ENCODE measurements around the gene ALKAL2. TPM values are rescaled to one million over a fixed set of nuclear protein-coding genes. Genes with fewer than 3 reads are reported as not detected.
"Not testable (repeated sequence)": the region's sequence is repeated elsewhere in the genome, so short reads cannot be mapped to it uniquely, and the experiment has no call there.

ALKAL2 gene
- not detected for total RNA-seq (ENCODE audit: insufficient read depth, low replicate concordance)

GRCh38 chr2:287911-288757, at the start of gene ALKAL2:
TSS of gene ALKAL2 (minus strand) at chr2:288091. CDS start at chr2:287835, 256 bp downstream.
- DNase-seq (ENCODE audit: low spot score): peak; percentile 17

- not testable (repeated sequence) for DNase-seq (ENCODE audit: low spot score)
Observed at GRCh38 chr2:336949-337348, 49.1 kb upstream of the ALKAL2 start.

GRCh38 chr2:336360-336759, 48.5 kb upstream of the ALKAL2 start:
- DNase-seq (ENCODE audit: low spot score): no peak

GRCh38 chr2:332592-332991, 44.7 kb upstream of the ALKAL2 start:
- DNase-seq (ENCODE audit: low spot score): no peak

GRCh38 chr2:328761-329160, 40.9 kb upstream of the ALKAL2 start:
- DNase-seq (ENCODE audit: low spot score): no peak

- DNase-seq (ENCODE audit: low spot score): no peak
Observed at GRCh38 chr2:323035-323434, 35.1 kb upstream of the ALKAL2 start.

GRCh38 chr2:322326-322725, 34.4 kb upstream of the ALKAL2 start:
- DNase-seq (ENCODE audit: low spot score): no peak

- DNase-seq (ENCODE audit: low spot score): no peak
Observed at GRCh38 chr2:320561-320960, 32.7 kb upstream of the ALKAL2 start.

GRCh38 chr2:319059-319600, 31.2 kb upstream of the ALKAL2 start:
- no peak for DNase-seq (ENCODE audit: low spot score)

GRCh38 chr2:317501-318424, 29.9 kb upstream of the ALKAL2 start:
- DNase-seq (ENCODE audit: low spot score): no peak

- DNase-seq (ENCODE audit: low spot score): no peak
Observed at GRCh38 chr2:316381-316780, 28.5 kb upstream of the ALKAL2 start.

GRCh38 chr2:315925-316324, 28.0 kb upstream of the ALKAL2 start:
- DNase-seq (ENCODE audit: low spot score): not testable (repeated sequence)

- no peak for DNase-seq (ENCODE audit: low spot score)
Observed at GRCh38 chr2:314561-315336, 26.9 kb upstream of the ALKAL2 start.

GRCh38 chr2:313991-314390, 26.1 kb upstream of the ALKAL2 start:
- no peak for DNase-seq (ENCODE audit: low spot score)

- no peak for DNase-seq (ENCODE audit: low spot score)
Observed at GRCh38 chr2:310994-311393, 23.1 kb upstream of the ALKAL2 start.

- no peak for DNase-seq (ENCODE audit: low spot score)
Observed at GRCh38 chr2:309954-310510, 22.1 kb upstream of the ALKAL2 start.

GRCh38 chr2:309148-309953, 21.5 kb upstream of the ALKAL2 start:
- no peak for DNase-seq (ENCODE audit: low spot score)

GRCh38 chr2:305366-305765, 17.5 kb upstream of the ALKAL2 start:
- DNase-seq (ENCODE audit: low spot score): no peak

GRCh38 chr2:296354-296753, 8.5 kb upstream of the ALKAL2 start:
- DNase-seq (ENCODE audit: low spot score): no peak

GRCh38 chr2:295090-295489, 7.2 kb upstream of the ALKAL2 start:
- no peak for DNase-seq (ENCODE audit: low spot score)
